ENCODE results near the gene KRTAP5-2.
"Not testable (repeated sequence)": the region's sequence is repeated elsewhere in the genome, so short reads cannot be mapped to it uniquely, and the experiment has no call there.

The KRTAP5-2 gene

DNA sequence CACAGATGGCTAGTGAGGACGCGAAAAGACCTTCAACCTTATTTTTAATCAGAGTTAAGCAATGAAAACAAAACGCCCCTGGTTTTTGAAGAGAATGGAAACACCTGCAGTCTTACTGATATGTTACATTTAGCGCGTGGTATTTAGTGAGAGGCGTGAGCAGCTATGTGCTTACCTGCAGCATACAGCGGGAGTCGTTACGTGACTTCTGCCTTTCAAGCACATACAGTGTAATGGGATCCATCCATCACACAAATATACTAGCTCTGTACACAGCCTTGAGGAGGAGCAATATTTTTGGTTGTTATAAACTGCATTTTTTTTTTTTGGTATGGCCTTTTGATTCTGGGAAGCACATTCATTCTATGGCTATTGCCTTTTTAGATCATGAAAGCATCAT, 5.5 kb downstream of the KRTAP5-2 start:
- Histone ChIP-seq H3K9ac (ENCODE audit: insufficient read length, low read depth) (no peak overlapping the region), H3K4me1 (ENCODE audit: insufficient read depth, insufficient read length) (peaks cover 8% of the 10 kb centered on the region), H3K36me3 (ENCODE audit: insufficient read depth, insufficient read length, low read length) (no peaks in the 10 kb centered on the region), H3K27me3 (ENCODE audit: insufficient read depth, insufficient read length) (peaks cover 4% of the 10 kb centered on the region), H3K9me3 (ENCODE audit: insufficient read depth, low read length) (peaks cover 7% of the 10 kb centered on the region; the same call in 1 of the 2 replicates), H3K4me3 (ENCODE audit: insufficient read length, low read depth) (no peak overlapping the region)
- TF ChIP-seq ZNF274 (IDR thresholded peaks at IDR 0.05; ENCODE audit: low read depth, low read length) (no peak), YY1 (IDR thresholded peaks at IDR 0.05; ENCODE audit: insufficient read depth, insufficient read length) (no peak), SUZ12 (IDR thresholded peaks at IDR 0.05; ENCODE audit: extremely low read depth, insufficient read depth, insufficient read length) (no peak)
- no peak for DNase-seq (ENCODE audit: low read depth, low spot score)

DNA sequence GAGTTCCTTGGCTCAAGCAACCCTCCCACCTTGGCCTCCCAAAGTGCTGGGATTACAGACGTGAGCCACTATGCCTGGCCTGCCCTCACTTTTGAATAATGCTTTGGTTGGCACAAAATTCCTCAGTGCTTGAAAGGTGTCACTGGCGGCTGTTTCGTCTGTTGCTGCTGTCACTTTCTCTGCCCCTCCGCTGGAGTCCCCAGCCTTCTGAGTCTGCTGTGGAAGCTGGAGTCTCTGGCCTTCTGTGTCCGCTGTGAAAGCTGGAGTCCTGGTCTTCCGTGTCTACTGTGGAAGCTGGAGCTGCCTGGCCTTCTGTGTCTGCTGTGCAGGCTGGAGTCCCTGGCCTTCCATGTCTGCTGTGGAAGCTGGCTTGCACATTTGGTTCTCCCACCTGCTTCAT, 8.1 kb downstream of the KRTAP5-2 start:
- TF ChIP-seq SUZ12 (IDR thresholded peaks at IDR 0.05; ENCODE audit: extremely low read depth, insufficient read depth, insufficient read length) (no peak), ZNF274 (IDR thresholded peaks at IDR 0.05; ENCODE audit: low read depth, low read length) (no peak), YY1 (IDR thresholded peaks at IDR 0.05; ENCODE audit: insufficient read depth, insufficient read length) (no peak)
- Histone ChIP-seq H3K27me3 (ENCODE audit: insufficient read depth, insufficient read length) (no peaks in the 10 kb centered on the region), H3K9me3 (ENCODE audit: insufficient read depth, low read length) (peaks cover 7% of the 10 kb centered on the region; the same call in 1 of the 2 replicates), H3K9ac (ENCODE audit: insufficient read length, low read depth) (no peak overlapping the region), H3K36me3 (ENCODE audit: insufficient read depth, insufficient read length, low read length) (no peaks in the 10 kb centered on the region), H3K4me3 (ENCODE audit: insufficient read length, low read depth) (no peak overlapping the region), H3K4me1 (ENCODE audit: insufficient read depth, insufficient read length) (no peaks in the 10 kb centered on the region)
- DNase-seq (ENCODE audit: low read depth, low spot score): no peak

DNA sequence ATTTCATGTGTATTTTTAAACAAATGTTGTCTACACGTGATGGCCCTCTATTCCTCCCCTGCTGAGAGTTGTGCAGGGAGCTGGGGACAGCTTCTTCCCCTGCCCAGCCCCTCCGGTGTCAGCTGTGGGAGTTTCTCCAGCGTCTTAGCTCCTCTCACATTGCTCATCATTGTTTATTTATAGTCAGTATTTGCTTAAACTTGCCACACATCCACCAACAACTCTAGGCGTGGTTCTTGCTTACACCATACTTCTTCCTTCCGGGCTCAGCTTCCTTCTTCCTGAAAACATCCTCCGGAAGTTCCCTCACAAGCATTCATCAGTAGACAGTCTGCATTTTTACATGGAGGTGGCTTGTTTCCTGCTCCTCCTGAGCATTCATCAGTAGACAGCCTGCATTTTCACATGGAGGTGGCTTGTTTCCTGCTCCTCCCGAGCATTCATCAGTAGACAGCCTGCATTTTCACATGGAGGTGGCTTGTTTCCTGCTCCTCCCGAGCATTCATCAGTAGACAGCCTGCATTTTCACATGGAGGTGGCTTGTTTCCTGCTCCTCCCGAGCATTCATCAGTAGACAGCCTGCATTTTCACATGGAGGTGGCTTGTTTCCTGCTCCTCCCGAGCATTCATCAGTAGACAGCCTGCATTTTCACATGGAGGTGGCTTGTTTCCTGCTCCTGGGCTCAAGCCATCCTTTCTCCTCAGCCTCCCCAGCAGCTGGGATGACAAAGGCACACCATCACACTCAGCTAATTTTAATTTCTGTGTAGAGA, 8.7 kb downstream of the KRTAP5-2 start:
- not testable (repeated sequence) for H3K9me3 ChIP-seq (ENCODE audit: insufficient read depth, low read length); H3K27me3 ChIP-seq (ENCODE audit: insufficient read depth, insufficient read length); H3K4me3 ChIP-seq (ENCODE audit: insufficient read length, low read depth); H3K4me1 ChIP-seq (ENCODE audit: insufficient read depth, insufficient read length); DNase-seq (ENCODE audit: low read depth, low spot score); H3K9ac ChIP-seq (ENCODE audit: insufficient read length, low read depth); H3K36me3 ChIP-seq (ENCODE audit: insufficient read depth, insufficient read length, low read length)

DNA sequence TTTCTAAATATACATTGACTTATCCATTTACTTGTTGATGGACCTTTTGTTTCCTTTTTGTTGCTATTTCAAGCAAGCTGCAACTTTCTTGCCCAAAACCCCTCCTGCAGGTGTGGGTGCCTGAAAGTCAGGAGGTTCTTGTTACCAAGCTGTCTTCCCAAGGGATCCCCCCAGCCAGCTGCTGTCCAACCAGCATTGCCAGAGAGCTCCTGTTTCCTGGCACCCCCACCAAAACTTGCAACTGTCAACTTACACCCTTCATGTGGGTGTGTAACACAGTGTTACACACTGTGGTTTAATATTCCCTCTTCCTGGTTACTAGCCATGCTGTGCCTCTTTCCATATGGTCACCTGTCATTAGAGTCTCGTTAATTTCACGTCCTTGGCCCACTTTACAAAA, 11.4 kb downstream of the KRTAP5-2 start:
- Histone ChIP-seq H3K4me3 (ENCODE audit: insufficient read length, low read depth) (no peak overlapping the region), H3K9ac (ENCODE audit: insufficient read length, low read depth) (no peak overlapping the region)
- DNase-seq (ENCODE audit: low read depth, low spot score): no peak

DNA sequence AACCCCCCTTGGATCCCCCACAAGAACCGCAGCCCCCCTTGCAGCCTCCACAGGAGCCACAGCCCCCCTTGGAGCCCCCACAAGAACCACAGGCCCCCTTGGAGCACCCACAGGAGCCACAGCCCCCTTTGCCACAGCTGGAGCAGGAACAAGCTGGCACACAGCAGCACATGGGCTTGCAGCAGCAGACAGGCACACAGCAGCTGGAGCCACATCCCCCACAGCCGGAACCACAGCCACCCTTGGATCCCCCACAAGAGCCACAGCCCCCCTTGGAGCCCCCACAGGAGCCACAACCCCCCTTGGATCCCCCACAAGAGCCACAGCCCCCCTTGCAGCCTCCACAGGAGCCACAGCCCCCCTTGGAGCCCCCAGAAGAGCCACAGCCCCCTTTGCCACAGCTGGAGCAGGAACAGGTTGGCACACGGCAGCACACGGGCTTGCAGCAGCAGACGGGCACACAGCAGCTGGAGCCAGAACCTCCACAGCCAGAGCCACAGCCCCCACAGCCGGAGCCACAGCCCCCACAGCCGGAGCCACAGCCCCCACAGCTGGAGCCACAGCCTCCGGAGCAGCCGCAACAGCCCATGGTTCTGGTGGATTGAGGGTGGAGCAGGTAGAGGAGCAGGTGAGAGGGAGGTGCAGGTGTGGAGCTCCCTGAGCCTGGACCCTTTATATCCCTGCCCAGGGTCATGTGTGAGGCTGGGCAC, 13.3 kb downstream of the KRTAP5-2 start, which contains the start of gene KRTAP5-1:
KRTAP5-1 (minus strand) TSS at position 623 of the 710 bp plus-strand sequence; CDS start at position 589, 34 bp downstream.
- H3K4me1 ChIP-seq (ENCODE audit: insufficient read depth, insufficient read length); H3K27me3 ChIP-seq (ENCODE audit: insufficient read depth, insufficient read length); H3K36me3 ChIP-seq (ENCODE audit: insufficient read depth, insufficient read length, low read length); H3K9ac ChIP-seq (ENCODE audit: insufficient read length, low read depth); H3K9me3 ChIP-seq (ENCODE audit: insufficient read depth, low read length); DNase-seq (ENCODE audit: low read depth, low spot score); H3K4me3 ChIP-seq (ENCODE audit: insufficient read length, low read depth): not testable (repeated sequence)

More for the DNA sequence above, 11.4 kb downstream of the KRTAP5-2 start:
- Histone ChIP-seq H3K4me1 (ENCODE audit: insufficient read depth, insufficient read length) (peaks cover 2% of the 10 kb centered on the region), H3K36me3 (ENCODE audit: insufficient read depth, insufficient read length, low read length) (no peaks in the 10 kb centered on the region), H3K27me3 (ENCODE audit: insufficient read depth, insufficient read length) (no peaks in the 10 kb centered on the region), H3K9me3 (ENCODE audit: insufficient read depth, low read length) (peaks cover 8% of the 10 kb centered on the region; the same call in 1 of the 2 replicates)
- TF ChIP-seq ZNF274 (IDR thresholded peaks at IDR 0.05; ENCODE audit: low read depth, low read length): no peak
- no peak for TF ChIP-seq SUZ12 (IDR thresholded peaks at IDR 0.05; ENCODE audit: extremely low read depth, insufficient read depth, insufficient read length)
- no peak for TF ChIP-seq YY1 (IDR thresholded peaks at IDR 0.05; ENCODE audit: insufficient read depth, insufficient read length)

DNA sequence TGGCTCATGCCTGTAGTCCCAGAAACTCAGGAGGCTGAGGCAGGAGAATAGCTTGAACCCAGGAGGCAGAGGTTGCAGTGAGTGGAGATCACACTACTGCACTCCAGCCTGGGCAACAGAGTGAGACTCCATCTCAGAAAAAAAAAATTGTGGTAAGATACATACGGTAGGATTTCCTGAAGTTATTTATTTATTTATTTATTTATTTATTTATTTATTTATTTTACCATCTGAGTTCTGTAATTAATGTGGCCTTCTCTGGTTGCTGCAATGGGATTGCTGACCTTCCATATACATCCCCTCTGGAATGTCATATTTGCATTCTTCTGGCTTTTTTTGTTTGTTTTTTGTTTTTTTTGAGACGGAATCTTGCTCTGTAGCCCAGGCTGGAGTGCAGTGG, 15.2 kb downstream of the KRTAP5-2 start:
- H3K9me3 ChIP-seq (ENCODE audit: insufficient read depth, low read length): peaks cover 16% of the 10 kb centered on the region; the same call in 1 of the 2 replicates
- H3K9ac ChIP-seq (ENCODE audit: insufficient read length, low read depth); H3K4me3 ChIP-seq (ENCODE audit: insufficient read length, low read depth); DNase-seq (ENCODE audit: low read depth, low spot score); H3K4me1 ChIP-seq (ENCODE audit: insufficient read depth, insufficient read length); H3K27me3 ChIP-seq (ENCODE audit: insufficient read depth, insufficient read length); H3K36me3 ChIP-seq (ENCODE audit: insufficient read depth, insufficient read length, low read length): not testable (repeated sequence)

DNA sequence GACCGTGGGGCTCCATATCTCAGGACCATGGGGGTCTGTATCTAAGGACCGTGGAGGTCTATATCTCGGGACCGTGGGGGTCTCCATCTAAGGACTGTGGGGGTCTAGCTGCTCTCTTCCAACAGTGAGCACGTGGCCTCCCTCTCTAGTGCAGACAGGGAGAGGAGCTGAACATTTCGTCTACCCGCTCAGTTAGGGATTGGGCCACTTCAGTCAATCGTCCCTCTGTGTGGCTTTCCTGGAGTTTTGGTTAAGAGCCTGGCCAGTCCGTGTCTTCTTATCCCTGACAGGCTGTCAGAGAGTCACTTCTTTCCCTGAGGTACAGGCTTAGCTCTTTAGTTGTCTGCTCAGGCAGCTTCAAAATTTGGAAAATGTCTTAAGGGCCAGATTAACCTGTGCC, 16.1 kb downstream of the KRTAP5-2 start:
- Histone ChIP-seq H3K4me1 (ENCODE audit: insufficient read depth, insufficient read length) (peaks cover 2% of the 10 kb centered on the region), H3K36me3 (ENCODE audit: insufficient read depth, insufficient read length, low read length) (no peaks in the 10 kb centered on the region), H3K4me3 (ENCODE audit: insufficient read length, low read depth) (no peak overlapping the region), H3K9me3 (ENCODE audit: insufficient read depth, low read length) (peaks cover 18% of the 10 kb centered on the region; the same call in 1 of the 2 replicates), H3K9ac (ENCODE audit: insufficient read length, low read depth) (no peak overlapping the region), H3K27me3 (ENCODE audit: insufficient read depth, insufficient read length) (no peaks in the 10 kb centered on the region)
- DNase-seq (ENCODE audit: low read depth, low spot score): no peak
- TF ChIP-seq SUZ12 (IDR thresholded peaks at IDR 0.05; ENCODE audit: extremely low read depth, insufficient read depth, insufficient read length) (no peak), ZNF274 (IDR thresholded peaks at IDR 0.05; ENCODE audit: low read depth, low read length) (no peak), YY1 (IDR thresholded peaks at IDR 0.05; ENCODE audit: insufficient read depth, insufficient read length) (no peak)

Measured in NT2/D1 (cell line).